ENCODE measurements around the gene HDAC4.

DNA sequence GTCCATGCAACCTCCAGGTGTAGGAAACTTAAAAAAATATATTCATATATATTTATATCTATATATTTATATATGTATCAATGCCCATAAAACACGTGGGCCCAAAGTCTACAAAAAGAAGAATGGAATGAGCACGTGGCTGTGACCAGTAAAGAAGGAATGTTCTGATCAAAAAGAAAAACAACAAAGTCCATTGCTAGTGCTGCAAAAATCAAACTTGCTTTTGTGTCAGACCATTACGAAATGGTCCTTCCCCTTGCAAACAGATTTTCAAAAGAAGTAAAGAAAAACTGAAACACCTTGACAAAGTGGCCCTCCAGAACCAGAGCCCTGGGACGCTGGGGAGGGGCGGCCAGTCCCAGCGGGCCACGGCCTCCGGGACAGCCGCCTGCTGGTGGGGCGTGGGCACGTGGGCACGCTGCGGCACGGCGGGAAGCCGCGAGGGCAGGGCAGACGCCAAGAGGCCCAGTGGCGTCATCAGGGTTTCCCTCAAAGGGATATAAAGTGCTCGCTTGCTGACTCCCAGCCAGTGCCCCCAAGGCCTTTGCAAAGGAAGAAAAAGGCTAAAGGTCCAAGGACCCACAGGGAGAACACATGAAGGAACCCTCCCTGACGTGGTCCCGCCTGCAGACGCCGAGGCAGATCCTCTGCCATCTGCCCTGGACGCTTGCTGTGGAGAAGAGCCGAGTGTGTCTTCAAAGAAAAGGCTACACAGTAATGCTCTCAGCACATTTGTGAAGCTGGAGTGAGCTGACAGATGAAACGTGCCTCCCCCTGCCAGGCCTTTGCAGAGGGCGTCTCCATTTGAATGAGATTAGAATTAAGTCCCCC lies 351.2 kb downstream of the HDAC4 start:
- TF ChIP-seq, protein P1, sequence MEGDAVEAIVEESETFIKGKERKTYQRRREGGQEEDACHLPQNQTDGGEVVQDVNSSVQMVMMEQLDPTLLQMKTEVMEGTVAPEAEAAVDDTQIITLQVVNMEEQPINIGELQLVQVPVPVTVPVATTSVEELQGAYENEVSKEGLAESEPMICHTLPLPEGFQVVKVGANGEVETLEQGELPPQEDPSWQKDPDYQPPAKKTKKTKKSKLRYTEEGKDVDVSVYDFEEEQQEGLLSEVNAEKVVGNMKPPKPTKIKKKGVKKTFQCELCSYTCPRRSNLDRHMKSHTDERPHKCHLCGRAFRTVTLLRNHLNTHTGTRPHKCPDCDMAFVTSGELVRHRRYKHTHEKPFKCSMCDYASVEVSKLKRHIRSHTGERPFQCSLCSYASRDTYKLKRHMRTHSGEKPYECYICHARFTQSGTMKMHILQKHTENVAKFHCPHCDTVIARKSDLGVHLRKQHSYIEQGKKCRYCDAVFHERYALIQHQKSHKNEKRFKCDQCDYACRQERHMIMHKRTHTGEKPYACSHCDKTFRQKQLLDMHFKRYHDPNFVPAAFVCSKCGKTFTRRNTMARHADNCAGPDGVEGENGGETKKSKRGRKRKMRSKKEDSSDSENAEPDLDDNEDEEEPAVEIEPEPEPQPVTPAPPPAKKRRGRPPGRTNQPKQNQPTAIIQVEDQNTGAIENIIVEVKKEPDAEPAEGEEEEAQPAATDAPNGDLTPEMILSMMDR (IDR thresholded peaks at IDR 0.05) = no peak
- no peak for TF ChIP-seq ZFX (IDR thresholded peaks at IDR 0.05; ENCODE audit: borderline replicate concordance)

All from 22Rv1 (cell line).